Left lung (tissue), 10 donors: ENCODE data around the gene CAD. TPM values are rescaled to one million over a fixed set of nuclear protein-coding genes. Genes with fewer than 3 reads are reported as not detected.
A peak's percentile ranks its signal among the peaks of the same experiment; 100 is the strongest.

Experiments used
- ATAC-seq: fragments of 200-7000 bp; cut with Tn5 transposase; one replicate; pipeline ENCODE4 v1.9.1; 2020; ENCODE audit warnings: moderate library complexity
- DNase-seq, 4 donors: peaks; one replicate each; pipeline ENCODE4 v3.0.0-alpha.2; 2013 to 2020
- H3K27ac ChIP-seq, 2 donors: fragments of 200-600 bp; sonication (generic) in 1 of 2; one replicate each; pipeline versions ENCODE4 v1.5.0 to v1.8.0; 2020 to 2021
- H3K27me3 ChIP-seq, 2 donors: fragments of 200-600 bp; sonication (generic) in 1 of 2; one replicate each; pipeline versions ENCODE4 v1.5.0 to v1.8.0; 2020 to 2021
- H3K36me3 ChIP-seq, 2 donors: fragments of 200-600 bp; sonication (generic) in 1 of 2; one replicate each; pipeline versions ENCODE4 v1.5.0 to v1.8.0; 2020 to 2021
- H3K4me1 ChIP-seq, 2 donors: fragments of 200-600 bp; one replicate each; pipeline ENCODE4 v1.8.0; 2021
- H3K4me3 ChIP-seq, 2 donors: fragments of 200-600 bp; sonication (generic) in 1 of 2; one replicate each; pipeline versions ENCODE4 v1.5.0 to v1.8.0; 2020 to 2021; ENCODE audit warnings: mild to moderate bottlenecking in 1 of 2
- H3K9me3 ChIP-seq, 2 donors: fragments of 200-600 bp; sonication (generic) in 1 of 2; one replicate each; pipeline versions ENCODE4 v1.5.0 to v1.8.0; 2020 to 2021
- intact Hi-C, 2 donors: fragments of 100-400 bp; cut with DNase I; formaldehyde crosslinking; loops; one replicate each; pipeline versions ENCODE4 v1.11.2 to v1.14.2; 2022
- polyA plus RNA-seq, 6 donors: library from polyadenylated mRNA; unstranded; fragments of 120-200 nt; gene quantifications; one replicate each; pipeline ENCODE4 v1.2.1, GENCODE V29; 2013; ENCODE audit not compliant: insufficient read length in 6 of 6
- total RNA-seq, 2 donors: library from RNA; stranded (reverse); fragmentation: NEBNext Ultra II Directional; extraction: Animal tissue kit (Norgen Biotek cat#: 25700); gene quantifications; one replicate each; pipeline ENCODE4 v1.2.1, GENCODE V29; 2021
- TF ChIP-seq, protein P1 (sequence below), 2 donors: fragments of 200-600 bp; sonication (generic) in 1 of 2; IDR thresholded peaks; one replicate each; pipeline versions ENCODE4 v1.5.0 to v1.8.0; 2021; ENCODE audit warnings: antibody characterized with exemption in 2 of 2
- donor health status: DM: no; HTN: yes; CAD: no.
- donor health status: DM: no; HTN: no; CAD: no.

CAD gene
- total and polyA plus RNA-seq, 8 donors, result 31.1 to 52.8 (median 44.9) TPM

DNA sequence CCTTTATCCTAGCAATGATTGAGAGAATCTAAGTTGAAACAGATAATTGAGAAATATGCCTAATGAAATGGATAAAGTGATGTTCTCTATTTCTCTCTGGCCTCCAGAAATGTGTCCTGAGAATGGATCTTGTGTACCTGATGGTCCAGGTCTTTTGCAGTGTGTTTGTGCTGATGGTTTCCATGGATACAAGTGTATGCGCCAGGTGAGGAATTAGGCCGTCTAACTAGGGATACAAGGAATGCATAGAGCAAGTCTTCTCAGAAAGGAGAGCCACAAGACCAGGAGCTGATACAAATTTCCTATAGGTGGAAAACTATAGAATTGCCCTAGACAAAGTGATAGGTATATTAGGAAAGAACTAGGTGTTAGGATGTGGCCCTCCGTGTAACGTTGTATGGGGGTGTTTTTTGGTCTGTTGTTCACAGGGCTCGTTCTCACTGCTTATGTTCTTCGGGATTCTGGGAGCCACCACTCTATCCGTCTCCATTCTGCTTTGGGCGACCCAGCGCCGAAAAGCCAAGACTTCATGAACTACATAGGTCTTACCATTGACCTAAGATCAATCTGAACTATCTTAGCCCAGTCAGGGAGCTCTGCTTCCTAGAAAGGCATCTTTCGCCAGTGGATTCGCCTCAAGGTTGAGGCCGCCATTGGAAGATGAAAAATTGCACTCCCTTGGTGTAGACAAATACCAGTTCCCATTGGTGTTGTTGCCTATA, 592 bp upstream of the CAD start:
- no peak for ATAC-seq
- DNase-seq, result no peak
- no peaks in the 10 kb centered on the region for H3K9me3 ChIP-seq
- TF ChIP-seq, protein P1, sequence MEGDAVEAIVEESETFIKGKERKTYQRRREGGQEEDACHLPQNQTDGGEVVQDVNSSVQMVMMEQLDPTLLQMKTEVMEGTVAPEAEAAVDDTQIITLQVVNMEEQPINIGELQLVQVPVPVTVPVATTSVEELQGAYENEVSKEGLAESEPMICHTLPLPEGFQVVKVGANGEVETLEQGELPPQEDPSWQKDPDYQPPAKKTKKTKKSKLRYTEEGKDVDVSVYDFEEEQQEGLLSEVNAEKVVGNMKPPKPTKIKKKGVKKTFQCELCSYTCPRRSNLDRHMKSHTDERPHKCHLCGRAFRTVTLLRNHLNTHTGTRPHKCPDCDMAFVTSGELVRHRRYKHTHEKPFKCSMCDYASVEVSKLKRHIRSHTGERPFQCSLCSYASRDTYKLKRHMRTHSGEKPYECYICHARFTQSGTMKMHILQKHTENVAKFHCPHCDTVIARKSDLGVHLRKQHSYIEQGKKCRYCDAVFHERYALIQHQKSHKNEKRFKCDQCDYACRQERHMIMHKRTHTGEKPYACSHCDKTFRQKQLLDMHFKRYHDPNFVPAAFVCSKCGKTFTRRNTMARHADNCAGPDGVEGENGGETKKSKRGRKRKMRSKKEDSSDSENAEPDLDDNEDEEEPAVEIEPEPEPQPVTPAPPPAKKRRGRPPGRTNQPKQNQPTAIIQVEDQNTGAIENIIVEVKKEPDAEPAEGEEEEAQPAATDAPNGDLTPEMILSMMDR (IDR thresholded peaks at IDR 0.05), result no peak
- no peaks in the 10 kb centered on the region for H3K27me3 ChIP-seq
- intact Hi-C loops, result no loop called here
- H3K27ac ChIP-seq, result peak overlapping the region; percentile 41 to 72
- H3K4me3 ChIP-seq, result peak overlapping the region; percentile 66 to 69
- peaks cover 10 to 34% of the 10 kb centered on the region in 2 donors for H3K4me1 ChIP-seq
- peaks cover 0 to 33% of the 10 kb centered on the region in 2 donors for H3K36me3 ChIP-seq

DNA sequence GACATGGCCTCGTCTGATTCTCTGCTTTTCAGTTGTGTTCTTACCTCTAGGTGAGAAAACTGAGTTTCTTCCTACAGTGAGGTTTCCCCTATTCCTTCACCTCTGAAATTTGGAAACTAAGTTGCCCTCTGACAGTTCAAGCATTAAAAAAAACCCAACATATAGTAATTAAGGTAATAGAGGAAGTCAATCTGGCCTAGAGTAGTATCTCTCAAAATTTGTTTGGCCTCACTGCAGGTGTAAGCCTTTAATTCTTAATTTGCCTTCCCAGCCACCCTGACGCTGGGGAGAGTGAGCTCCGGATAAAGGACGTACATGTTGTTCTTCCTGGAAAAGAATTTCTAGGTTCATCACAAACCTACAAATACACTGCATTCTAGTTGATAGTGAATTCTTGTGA, 1.4 kb downstream of the CAD start:
- TF ChIP-seq, protein P1 (IDR thresholded peaks at IDR 0.05), result no peak
- no peaks in the 10 kb centered on the region for H3K9me3 ChIP-seq
- H3K4me3 ChIP-seq, result peak overlapping the region in 1 of 2 donors; percentile 69
- peaks cover 0 to 51% of the 10 kb centered on the region in 2 donors for H3K36me3 ChIP-seq
- no peaks in the 10 kb centered on the region for H3K27me3 ChIP-seq
- intact Hi-C loops, result no loop called here
- ATAC-seq (no peak), DNase-seq (no peak)
- peaks cover 10 to 25% of the 10 kb centered on the region in 2 donors for H3K4me1 ChIP-seq
- H3K27ac ChIP-seq, result no peak overlapping the region

DNA sequence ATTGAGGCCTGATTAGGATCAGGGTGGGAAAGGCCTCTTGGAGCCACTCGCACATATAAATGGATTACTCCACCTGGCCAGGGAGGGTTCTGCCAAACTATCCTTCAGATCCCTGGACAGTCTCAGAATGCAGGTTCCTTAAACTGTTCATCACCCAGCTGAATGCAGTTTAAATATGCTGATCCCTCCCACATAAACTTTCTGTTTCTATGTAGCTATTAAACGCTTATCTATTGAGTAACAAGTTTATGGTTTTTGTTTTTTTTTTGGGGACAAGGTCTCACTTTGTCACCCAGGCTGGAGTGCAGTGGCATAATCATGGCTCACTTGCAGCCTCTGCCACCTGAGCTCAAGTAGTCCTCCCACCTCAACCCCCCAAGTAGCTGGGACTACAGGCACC, 1.9 kb downstream of the CAD start:
- H3K4me1 ChIP-seq, result peaks cover 10 to 21% of the 10 kb centered on the region in 2 donors
- H3K9me3 ChIP-seq, result no peaks in the 10 kb centered on the region
- H3K36me3 ChIP-seq, result peaks cover 0 to 53% of the 10 kb centered on the region in 2 donors
- no peak overlapping the region for H3K4me3 ChIP-seq
- no peak overlapping the region for H3K27ac ChIP-seq
- ATAC-seq, result no peak
- H3K27me3 ChIP-seq, result no peaks in the 10 kb centered on the region
- DNase-seq, result no peak
- intact Hi-C loops, result no loop called here
- TF ChIP-seq, protein P1 (IDR thresholded peaks at IDR 0.05), result no peak

DNA sequence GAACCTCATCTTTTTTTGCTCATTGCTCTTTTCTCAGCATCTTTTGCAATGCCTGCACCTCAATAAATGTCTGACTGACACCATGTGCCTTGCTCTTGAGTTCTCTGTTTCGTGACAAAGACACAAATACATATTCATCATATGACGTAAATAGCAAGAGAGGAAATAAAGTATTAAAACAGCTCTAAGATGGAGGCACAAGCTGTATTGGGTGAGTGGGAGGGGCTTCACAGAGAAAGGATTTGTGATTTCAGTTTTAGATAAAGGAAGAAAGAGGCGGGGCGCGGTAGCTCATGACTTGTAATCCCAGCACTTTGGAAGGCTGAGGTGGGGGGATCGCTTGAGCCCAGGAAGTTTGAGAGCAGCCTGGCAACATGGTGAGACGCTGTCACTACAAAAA, 2.9 kb downstream of the CAD start:
- no peak overlapping the region for H3K27ac ChIP-seq
- TF ChIP-seq, protein P1 (IDR thresholded peaks at IDR 0.05), result no peak
- DNase-seq, result no peak
- H3K27me3 ChIP-seq, result no peaks in the 10 kb centered on the region
- ATAC-seq, result no peak
- intact Hi-C loops, result no loop called here
- H3K4me3 ChIP-seq, result no peak overlapping the region
- H3K36me3 ChIP-seq, result peaks cover 0 to 60% of the 10 kb centered on the region in 2 donors
- no peaks in the 10 kb centered on the region for H3K9me3 ChIP-seq
- peaks cover 10 to 19% of the 10 kb centered on the region in 2 donors for H3K4me1 ChIP-seq

DNA sequence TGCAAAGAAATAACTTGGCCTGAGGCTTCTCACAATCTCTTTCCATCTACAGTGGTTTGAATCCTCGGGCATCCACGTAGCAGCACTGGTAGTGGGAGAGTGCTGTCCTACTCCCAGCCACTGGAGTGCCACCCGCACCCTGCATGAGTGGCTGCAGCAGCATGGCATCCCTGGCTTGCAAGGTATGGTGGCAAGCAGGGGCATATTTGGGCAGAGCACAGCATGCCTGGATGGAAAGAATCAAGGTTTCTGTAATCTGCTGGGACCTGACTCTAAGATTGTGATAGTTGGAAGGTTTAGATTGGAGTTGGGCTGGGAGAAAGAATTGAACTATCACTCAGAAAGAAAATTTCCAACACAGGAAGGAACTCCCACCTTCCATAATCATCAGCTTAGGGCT, 4.0 kb downstream of the CAD start:
- ATAC-seq, result no peak
- DNase-seq, result no peak
- Histone ChIP-seq H3K4me3 (no peak overlapping the region), H3K27ac (no peak overlapping the region), H3K4me1 (peaks cover 10 to 19% of the 10 kb centered on the region in 2 donors), H3K9me3 (no peaks in the 10 kb centered on the region), H3K36me3 (peaks cover 0 to 64% of the 10 kb centered on the region in 2 donors), H3K27me3 (no peaks in the 10 kb centered on the region)
- intact Hi-C loops, result no loop called here
- TF ChIP-seq, protein P1 (IDR thresholded peaks at IDR 0.05), result no peak
